GM19035 (cell line): ENCODE results near the gene KCNAB1.
"Not testable (repeated sequence)": the region's sequence is repeated elsewhere in the genome, so short reads cannot be mapped to it uniquely, and the experiment has no call there.

Experiments used
- ATAC-seq: cut with Tn5 transposase; IDR thresholded peaks from one replicate; pipeline ENCODE4 v1.9.1; 2021; ENCODE audit not compliant: unreplicated experiment

Gene KCNAB1

DNA sequence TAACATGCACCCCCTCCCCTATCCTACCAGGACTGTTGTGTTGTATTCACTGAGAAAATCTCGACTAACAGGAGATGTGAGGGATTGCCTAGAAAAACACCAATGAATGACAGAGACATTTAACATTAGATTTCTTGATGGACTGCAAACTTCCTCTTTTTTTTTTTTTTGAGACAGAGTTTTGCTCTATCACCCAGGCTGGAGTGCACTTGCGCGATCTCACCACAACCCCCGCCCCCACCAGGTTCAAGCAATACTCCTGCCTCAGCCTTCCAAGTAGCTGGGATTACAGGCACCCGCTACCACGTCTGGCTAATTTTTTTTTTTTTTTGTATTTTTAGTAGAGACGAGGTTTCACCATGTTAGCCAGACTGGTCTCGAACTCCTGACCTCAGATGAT, 17.0 kb downstream of the KCNAB1 start:
- ATAC-seq, result not testable (repeated sequence)

DNA sequence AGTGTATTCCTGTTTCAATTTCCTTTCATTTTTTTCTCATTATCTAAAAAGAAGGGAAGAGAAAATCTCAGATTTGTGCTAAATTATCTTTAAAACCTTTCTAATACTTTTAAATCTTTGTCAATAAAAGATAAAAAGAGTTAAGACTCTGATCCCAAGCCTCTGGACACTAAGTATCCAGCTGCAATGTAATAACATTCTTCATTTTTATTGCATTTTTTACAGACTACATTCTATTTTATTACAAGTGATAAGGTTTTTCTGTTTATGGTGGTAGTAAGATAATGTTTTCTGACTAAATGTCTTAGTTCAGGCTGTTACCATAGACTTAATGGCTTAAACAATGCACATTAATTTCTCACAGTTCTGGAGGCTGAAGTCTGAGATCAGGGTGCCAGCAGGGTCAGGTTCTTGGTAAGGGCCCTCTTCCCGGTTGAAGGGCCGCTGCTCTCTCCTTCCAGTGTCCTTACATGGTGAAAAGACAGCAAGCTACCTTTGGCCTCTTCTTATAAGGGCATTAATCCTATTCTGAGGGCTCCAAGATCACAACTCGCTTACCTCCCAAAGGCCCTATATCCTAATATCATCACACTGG, 19.7 kb downstream of the KCNAB1 start:
- ATAC-seq, result no peak

DNA sequence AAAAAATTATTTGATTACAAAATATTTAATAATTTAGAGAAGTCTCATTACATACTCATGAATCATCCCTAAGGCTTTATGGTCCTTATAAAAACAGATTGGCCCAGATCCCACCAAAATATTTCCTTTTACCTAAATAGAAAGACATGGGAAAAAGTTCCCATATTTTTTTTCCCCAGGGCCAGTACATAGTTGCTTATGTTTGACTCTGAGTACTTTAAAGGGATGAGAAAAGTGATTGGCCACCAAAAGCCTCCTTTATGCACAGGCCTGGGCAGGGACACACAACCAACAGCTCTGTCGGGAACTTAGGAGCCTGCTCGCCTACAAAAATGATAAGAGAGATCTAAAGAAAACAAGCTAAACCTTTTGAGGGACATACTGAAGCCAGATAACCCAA, 22.3 kb downstream of the KCNAB1 start:
- ATAC-seq, result no peak

DNA sequence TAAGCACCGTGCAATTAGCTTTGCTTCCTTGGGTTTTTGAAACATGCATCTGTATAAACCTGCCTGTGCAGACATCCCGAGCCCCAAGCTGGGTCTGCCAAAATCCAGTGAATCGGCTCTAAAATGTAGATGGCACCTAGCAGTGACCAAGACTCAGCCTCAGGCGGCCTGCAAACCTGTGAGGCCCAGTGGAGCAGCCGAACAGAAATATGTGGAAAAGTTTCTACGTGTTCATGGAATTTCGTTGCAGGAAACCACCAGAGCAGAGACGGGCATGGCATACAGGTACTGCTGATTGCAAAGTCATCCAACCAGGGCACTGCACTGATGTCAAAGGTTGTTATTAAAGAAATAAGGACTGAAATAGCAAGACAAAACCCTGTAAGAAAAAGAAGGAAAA, 22.8 kb downstream of the KCNAB1 start:
- ATAC-seq, result no peak

DNA sequence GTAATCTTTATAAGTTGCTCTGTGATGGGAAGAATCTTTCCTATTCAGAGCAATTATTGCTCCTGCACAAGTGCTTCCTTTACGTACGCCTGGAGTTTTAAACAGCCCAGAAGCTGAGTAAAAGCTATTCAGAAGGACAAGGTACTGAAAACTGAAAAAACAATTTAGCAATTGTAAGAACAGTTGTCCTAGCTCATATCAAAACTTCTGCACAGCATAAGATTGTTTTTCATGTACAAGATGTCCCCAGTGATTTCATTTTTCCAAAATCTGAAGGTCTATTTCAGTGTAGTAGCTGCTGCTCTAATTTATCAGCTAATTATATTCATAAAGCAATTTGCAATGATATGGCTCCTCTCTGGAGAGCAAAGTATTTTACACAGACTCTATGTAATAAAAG, 23.7 kb downstream of the KCNAB1 start:
- ATAC-seq, result no peak

DNA sequence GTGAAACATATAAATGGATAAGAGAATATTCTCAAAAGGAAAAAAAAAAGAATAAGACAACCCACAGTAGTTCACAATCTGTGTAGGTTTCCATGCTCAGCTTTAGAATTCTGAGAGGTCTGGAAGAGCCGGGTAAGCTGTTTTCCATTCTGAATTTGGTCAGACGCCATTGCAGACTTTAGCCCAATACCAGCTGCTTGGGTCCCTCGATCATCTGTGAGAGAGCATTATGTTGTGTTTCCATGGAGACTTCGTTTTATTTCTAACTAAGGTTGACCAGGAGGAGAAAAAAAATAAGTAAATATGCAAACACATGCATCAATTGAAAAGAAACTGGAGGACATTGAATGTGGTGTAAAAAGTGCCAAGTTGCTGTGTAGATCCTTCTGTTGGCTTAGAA, 25.5 kb downstream of the KCNAB1 start:
- no peak for ATAC-seq

DNA sequence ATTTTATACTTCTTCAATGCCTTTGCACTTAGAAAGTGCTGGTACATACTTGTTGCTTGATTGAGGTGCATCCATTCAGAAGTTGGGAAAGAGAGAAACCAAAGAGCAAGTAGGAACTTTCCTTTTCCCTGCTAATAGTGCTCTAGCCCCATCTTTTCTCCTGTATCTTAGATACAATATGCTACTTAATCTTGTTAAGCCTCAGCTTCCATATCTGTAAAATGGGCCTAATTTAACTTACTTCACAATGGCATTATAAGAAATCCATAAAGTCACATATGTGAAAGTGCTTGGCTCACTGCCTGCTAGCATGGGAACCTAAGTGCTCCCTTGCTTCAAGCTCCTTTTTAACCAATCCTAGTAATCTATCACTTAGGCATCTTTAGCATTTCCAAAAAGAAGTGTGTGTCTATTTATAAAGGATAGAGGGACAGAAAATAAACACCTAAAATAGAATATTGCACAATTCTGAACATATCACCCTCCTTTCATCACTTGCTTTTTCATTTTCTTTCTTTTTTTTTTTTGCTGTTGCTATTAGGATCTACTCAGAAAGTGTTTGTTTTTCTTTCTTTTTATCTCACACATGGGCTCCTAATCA, 28.1 kb downstream of the KCNAB1 start:
- ATAC-seq, result no peak

DNA sequence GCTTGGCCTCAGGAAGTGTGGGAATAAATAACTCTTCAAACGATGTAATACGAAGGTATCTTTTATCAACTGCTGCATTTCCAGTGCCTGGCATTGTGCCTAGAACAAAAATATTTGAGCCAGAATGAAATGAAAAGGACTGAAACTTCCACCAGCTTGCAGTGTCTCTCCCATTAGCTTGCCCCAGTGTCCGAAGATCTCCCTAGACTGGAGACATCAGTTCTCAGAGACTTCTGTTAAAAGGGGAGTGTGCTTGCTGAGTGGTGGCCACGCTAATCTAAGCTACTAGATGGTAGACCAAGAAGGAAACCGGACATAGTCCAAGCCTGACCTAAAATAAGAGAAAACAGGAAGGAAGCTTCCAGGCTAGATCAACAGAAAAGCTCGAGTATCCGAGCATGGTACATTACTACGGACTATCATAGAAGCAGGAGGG, 28.6 kb downstream of the KCNAB1 start:
- ATAC-seq, result no peak

DNA sequence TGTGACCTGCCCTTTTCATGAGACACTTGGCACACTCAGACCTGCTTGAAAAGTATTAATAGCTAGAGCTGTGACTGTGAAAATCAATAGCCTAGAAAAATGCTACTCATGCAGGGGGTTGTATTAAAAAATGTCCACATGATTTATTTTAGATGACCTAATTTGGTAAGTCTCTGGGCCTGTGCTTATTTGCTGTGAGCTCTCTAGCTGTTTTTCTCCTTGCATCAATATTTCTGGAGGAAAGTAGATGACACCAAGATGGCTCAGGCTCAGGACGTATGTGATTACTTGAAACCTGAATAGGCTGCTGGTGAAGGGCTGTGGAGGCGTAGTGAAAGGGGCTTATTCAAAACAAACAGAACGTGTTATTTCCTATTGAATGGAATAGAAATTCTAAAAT, 29.5 kb downstream of the KCNAB1 start:
- no peak for ATAC-seq

DNA sequence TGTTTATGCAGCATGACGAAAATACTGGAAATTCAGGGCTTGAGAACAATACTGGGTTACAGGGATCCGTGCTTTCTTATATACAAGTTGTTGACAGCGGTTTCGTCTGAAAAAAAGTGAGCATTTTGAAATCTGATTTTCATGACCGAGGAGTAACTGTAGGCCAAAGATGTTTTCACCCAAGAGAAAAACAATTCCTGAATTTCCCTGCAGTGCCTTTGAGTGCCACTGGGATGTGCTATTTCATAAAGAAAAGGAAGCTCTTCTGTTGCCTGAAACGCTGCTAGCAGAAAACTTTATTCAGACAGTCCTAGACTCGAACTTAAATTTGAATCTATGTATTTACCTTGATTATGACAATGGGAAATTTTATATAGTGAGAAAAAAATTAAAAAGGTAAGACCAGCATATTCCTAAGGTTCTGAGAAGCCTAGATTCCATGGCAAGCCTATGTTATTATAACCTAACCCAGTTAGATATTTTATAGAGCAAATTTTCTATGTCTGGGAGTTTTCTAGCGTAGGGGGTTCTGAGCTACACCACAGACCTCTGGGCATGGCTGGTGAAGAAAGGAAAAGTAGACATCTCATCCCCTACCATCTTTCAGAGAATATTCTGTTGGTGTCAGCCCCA, 30.2 kb downstream of the KCNAB1 start:
- ATAC-seq, result peak; percentile 55

DNA sequence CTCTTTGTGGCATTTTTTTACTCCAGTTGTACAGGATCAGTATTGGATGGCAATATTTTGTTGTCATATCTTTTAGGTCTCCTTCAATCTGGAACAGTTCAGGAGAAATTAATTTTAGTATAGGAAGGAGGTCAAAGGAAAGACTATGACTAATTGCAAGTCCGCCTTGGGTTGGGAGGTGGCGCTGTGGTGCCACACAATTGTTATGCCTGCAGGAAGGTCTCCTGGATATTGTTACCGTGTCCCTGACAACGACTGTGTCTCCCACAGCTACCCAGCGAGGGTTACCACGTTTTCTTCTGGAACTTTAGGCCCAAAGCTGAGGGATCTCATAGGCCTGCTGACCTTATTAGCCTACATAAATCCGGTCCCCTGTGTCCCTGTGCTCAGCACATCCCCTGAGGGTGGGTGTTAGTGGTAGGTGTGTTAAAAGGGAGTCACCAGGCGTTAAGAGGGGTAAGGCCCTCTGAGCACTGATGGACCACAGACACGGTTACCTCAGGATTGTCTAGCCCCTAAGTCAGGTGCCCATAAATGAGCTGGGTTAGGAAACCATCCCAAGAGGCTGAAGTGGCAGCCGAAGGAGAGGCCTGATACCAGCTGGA, 31.5 kb downstream of the KCNAB1 start:
- ATAC-seq, result peak; percentile 63

DNA sequence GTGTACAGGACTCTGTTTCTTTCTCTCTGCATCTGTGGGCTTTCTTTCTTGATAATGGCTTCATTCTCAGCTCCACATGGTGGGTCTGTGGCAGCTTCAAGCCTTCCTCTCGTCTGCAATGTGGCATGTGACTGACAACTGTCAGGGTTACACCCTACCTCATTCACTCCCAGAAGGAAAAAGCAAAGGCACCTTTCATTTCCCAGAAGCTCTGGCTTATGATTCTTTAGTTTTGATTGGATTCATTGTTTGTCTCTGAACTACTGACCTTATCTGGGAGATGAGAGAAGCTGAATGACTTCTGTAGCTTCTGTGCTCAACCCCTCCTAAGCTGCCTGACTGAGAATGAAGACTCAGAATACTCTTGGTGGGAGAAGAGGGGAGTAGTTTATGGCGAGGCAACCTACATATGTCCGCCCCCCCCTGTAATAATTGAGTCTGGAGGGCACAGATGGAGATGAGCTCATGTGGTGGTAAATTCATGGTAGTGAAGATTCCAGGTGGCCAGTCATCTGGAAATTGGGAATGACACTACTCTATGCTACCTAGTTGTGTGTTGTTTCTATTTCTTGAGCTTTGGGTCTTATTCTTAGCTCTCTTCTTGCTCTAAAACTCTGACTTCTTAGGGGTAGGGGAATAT, 38.4 kb downstream of the KCNAB1 start:
- ATAC-seq, result no peak

DNA sequence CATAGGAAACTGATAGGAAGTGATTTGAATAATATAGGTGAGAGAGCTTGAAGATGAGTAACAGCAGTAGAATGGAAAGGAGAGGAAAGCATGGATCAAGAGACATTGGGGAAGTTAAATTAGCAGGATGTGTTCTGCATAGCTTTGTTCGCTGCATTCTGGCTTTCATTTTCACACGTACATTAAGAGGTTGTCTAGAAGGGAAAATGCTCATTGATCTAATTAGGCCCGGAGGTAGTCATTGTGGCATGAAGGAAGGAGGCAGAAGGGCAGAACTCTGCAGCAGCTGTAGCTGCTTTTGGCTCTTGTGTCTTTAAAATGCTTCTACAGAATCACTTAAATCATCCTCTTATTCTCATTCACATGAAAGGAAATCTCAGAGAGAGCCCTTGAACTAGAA, 40.3 kb downstream of the KCNAB1 start:
- peak; percentile 86 for ATAC-seq

DNA sequence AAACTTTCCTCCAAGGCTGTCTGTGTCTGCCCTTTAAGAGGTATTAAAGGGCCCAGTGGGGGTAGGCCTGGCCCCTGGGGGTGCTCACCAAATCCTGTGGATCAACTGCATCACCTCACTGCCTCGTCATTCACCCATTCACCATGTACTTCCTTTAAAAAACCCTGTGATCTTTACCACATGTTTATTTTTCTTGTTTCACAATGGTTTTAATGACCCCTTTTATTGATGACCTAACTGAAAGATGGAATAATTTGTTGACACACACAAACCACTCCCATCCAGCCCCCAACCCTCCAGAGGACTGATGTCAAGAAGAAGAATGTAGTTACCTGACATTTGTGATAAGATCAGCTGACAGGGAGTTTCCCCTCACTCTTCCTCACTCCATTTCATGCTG, 40.8 kb downstream of the KCNAB1 start:
- ATAC-seq, result peak; percentile 32

DNA sequence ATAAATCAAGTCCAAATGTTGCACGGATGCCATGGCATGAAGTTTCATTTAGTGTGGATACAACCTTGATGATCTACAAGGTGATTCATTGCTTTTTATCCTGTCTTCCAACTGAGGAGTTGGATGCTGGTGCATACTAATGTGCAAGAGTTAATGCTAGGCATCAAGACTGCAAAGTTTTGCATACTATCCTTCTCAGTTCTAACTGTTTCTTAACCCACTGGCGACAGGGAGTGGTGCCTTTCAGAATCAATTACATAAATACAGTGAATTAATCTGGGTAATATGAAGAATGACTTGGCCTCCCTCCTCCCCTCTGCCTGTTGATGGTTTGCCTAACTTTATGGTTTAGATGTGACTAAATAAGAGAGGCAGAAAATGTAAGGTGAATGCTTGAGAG, 43.5 kb downstream of the KCNAB1 start:
- ATAC-seq, result no peak

DNA sequence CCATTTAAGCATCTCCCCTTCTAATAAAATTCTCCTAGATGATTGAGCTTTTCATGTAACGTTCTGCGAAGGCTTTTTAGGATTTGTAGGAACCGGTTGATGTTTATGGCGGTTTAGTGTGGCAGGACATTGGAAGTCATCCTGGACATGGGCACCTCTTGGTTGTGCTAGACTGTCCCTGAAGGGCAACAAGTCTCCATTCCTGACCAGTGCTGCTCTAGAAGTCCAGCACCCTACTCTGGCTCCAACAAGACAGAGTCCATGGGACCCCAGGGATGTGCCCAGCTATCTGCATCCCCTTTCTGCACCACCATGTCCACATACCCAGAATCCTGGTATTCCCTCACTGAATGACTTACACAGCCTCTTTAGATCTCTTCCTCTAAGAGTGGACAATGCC, 46.4 kb downstream of the KCNAB1 start:
- no peak for ATAC-seq

DNA sequence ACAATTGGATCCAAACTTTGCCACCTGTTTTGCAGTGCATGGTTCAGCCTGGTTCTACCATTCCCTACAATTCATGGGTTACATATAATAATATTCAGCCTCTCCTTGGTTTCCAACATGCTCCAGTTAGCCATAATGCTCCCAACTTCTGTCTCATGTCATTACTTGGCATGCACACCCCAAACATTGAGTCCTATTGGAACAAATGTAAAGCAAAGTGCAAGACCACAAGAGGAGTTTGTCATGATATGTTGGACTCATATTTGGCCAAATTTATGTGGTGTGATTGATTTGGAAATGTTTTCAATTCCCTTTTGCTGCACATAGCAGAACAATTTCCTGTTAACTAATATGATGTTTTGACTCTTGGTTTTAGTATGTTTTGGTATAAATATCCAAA, 50.2 kb downstream of the KCNAB1 start:
- no peak for ATAC-seq

DNA sequence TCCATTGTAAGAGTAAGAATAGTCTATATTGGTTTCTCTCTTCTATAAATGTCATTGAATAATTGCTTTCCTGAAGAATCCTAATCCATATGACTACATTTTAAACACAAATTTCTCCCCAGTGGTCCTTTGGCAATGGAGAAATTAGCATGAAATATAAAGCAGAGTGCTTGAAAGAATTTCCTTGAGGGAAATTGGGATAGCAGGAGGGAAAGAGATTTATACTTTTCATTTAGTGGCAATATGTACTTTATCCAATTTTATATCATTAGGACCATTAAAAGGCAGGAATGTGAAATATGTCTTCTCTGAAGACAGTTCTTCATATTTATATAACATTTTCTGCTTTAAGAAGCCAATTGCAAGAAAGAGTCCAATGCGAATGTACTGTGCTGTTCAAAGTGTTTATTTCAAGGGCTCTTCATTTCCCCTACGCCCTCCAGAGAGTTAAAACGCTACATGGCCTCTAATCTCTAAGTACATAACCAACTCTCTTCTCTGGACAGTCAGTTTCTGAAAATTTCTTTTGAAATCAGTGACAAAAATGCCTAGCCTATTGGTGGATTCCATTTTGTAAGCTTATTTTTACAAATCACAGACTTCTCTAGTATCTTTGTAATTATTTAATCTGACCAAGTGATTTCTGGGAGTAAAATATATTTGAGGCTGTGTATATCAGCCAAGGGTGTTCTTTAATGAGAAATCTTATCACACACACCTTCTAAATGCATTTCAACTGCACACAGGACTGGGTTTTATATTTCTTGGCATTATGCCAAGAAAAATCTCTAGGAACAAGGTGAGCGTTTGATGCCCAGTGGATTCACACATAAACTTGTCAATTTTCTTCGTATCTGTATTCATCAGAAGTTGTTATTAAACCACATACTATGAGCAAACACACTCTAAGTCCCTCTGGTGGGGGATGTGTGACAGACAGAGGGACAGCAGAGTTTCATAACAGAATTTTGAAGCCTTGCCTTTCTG, 51.2 kb downstream of the KCNAB1 start:
- no peak for ATAC-seq

DNA sequence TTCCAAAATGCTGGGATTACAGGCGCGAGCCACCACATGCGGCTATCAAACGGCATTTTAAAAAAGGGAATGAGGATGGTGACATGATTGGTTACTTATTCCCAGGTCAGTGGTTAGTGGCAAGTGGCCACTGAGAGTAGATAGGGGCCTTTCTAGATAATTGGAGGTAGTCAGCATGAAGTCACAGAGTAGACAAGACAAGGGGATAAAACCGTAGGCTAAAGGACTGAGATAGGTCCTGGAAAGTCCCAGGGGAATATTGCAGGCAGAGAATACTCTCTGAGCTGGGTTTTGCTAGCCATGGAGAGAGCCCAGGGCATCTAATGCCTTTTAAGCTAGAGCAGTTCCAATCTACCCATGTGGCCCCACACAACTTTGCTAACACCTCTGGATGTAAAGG, 52.2 kb downstream of the KCNAB1 start:
- no peak for ATAC-seq

DNA sequence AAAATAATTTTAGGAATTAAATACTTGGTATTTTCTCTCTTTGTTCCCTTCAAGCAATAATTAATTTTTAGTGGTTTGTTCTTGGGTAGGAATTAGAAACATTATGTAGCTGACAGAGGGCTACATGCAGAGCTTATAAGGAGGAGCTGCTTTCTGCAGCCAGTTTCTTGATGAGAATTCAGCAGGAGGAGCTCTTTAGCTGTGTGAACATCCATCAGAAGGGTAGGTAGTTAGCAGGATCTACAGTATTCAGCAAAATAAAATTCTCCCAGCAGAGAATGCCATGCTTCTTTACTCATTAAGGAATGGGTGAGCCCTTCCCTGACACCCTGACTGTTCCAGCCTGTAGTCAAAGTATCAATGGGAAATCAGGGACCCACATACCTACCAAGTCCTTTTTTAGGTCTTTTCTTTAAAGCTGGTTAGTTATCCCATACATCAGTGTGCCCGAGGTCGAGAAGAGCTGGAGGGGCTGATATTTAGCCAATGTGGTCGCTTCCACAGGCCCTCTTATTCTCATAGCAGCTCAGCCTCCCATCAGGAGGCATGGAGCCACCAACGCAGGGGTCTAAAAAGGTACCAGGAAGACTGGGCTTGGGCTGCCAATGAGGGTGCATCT, 54.0 kb downstream of the KCNAB1 start:
- no peak for ATAC-seq
